ENCODE data around the gene LAMTOR2.

DNA sequence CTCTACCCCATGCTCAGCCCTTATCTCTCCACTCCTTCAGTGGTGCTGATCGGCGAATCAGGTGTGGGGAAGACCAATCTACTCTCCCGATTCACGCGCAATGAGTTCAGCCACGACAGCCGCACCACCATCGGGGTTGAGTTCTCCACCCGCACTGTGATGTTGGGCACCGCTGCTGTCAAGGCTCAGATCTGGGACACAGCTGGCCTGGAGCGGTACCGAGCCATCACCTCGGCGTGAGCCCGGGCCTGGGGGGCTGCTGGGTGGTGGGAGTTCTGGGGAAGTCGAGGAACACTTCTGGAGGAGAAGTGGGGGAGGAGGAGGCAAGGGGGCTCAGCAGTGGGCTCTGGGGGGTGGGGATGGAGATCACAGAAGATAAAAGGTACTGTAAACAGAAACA, 11.3 kb downstream of the LAMTOR2 start:
- TF ChIP-seq CTCF (conservative IDR thresholded peaks at IDR 0.05; ENCODE audit: low read depth, low read length) (no peak), EZH2 (IDR thresholded peaks at IDR 0.05; ENCODE audit: borderline replicate concordance, low read depth, low read length, poor library complexity, severe bottlenecking) (no peak)

Data from A673 (cell line).